ENCODE results near the gene CCNK.

DNA sequence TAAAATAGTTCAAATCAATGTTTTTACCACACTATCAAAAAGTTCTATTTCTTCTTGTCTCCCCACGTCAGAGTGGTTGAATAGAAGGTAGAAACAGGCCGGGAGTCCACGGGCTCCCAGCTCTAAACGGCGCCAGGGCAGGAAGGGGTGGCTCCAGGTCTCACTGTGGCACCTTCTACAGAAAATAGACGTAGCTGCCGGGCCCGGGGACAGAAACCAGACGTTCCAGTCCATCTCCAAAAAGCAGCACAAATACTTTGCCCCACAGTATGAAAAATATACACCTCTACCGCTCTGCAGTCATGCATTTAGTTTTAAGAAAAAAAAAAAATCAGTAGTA lies 30.9 kb downstream of the CCNK start:
- TF ChIP-seq, protein P1, sequence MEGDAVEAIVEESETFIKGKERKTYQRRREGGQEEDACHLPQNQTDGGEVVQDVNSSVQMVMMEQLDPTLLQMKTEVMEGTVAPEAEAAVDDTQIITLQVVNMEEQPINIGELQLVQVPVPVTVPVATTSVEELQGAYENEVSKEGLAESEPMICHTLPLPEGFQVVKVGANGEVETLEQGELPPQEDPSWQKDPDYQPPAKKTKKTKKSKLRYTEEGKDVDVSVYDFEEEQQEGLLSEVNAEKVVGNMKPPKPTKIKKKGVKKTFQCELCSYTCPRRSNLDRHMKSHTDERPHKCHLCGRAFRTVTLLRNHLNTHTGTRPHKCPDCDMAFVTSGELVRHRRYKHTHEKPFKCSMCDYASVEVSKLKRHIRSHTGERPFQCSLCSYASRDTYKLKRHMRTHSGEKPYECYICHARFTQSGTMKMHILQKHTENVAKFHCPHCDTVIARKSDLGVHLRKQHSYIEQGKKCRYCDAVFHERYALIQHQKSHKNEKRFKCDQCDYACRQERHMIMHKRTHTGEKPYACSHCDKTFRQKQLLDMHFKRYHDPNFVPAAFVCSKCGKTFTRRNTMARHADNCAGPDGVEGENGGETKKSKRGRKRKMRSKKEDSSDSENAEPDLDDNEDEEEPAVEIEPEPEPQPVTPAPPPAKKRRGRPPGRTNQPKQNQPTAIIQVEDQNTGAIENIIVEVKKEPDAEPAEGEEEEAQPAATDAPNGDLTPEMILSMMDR (IDR thresholded peaks at IDR 0.05; ENCODE audit: low read depth, low read length, poor library complexity, severe bottlenecking) = no peak
- no peak for TF ChIP-seq EZH2phosphoT487 (IDR thresholded peaks at IDR 0.05; ENCODE audit: borderline replicate concordance, low read length)
